Hypothalamus (tissue), 51 donors: ENCODE results near the gene TPSAB1.

Experiments
- DNase-seq, 51 donors: peaks; one replicate each; lab custom pipeline; 2025; lab: John Stamatoyannopoulos, UW

The TPSAB1 gene

GRCh38 chr16:1279945-1280589 lies 39.6 kb downstream of the TPSAB1 start:
- DNase-seq: no peak

DNA sequence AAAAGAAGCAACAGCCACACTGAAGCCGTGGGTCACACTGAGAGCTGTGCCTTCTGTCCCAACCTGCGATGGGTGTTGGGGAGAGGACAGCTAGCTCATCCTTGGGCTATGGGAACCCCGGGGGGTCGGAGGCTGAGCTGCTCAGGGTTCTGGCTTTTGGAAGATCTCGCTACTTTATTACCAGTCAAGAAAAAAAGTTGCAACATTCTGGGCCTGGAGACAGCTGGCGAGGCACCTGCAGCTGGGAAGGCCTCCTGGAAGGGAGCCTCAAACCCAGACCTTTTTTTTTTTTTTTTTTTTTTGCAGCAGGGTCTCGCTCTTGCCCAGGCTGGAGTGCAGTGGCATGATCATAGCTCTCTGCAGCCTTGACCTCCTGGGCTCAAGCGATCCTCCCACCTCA lies 40.3 kb downstream of the TPSAB1 start:
- DNase-seq: no peak

GRCh38 chr16:1281517-1281916 lies 41.0 kb downstream of the TPSAB1 start:
- no peak for DNase-seq

DNA sequence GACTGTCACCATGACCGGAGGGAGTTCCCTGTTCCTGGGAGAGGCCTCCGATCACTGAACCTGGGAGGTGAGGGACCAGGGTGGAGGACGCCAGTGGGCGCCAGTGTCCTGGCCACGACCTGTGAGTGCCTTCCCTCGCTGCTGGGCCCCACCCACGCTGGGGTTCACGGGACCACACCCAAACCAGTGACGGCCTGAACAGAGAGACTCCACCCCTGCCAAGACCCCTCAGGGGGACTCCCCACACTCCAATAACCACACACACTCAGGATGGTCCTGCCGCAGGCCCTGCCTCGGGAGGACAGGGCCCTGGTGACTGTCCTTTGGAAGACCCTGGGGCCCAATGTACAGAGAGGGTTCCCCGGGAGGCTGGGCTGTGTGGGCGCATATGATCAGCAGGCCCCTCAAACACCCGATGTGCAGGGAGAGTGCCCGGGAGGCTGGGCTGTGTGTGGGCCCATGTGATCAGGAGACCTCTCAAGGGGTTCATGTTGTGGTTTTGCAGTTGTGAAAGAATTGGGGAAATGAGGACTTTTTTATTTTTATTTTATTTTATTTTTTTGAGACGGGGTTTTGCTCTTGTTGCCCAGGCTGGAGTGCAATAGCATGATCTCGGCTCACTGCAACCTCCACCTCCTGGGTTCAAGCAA lies 41.9 kb downstream of the TPSAB1 start:
- DNase-seq: no peak

GRCh38 chr16:1283296-1283695 lies 42.8 kb downstream of the TPSAB1 start:
- DNase-seq: no peak

- DNase-seq: no peak
Observed at GRCh38 chr16:1283996-1284616, 43.6 kb downstream of the TPSAB1 start.

DNA sequence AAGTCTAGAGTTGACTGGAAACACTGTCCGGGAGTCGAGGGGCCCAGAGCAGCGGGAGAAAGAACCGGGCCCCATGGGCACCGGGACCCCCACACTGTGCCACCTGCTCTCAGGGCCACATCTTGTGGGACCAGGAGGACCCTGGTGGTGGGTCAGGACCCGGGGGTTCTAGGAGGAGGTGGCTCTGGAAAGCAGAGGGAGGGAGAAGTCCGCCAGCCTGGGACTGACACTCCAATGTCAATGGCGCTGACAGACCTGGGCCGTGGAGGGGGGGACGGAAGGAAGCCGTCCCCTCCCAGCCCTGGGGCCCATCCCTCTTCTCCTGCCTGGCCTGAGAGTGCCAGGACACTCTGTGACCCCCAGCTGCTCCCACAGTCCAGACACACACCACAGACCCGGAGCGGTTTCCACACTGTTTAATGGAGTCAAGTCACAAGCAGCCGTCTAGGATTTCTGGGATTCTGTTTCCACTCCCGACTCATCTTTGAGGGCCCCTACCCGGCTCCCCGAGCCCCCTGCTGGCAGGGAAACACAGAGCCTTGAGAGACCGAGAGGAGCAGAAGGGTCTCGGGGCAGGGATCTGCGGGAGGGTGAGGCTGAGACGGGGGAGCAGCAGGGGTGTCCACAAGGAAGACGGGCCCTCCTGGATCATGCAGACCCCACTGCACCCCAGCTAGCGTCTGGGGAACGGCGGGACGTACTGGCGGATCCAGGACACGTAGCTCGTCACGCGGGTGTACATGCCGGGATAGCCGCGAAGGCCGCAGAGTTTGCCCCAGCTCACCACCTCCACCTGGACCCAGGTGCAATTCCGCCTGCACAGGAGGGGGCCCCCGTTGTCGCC lies 45.4 kb downstream of the TPSAB1 start:
- no peak for DNase-seq

GRCh38 chr16:1286513-1287094 lies 46.1 kb downstream of the TPSAB1 start:
- no peak for DNase-seq

DNA sequence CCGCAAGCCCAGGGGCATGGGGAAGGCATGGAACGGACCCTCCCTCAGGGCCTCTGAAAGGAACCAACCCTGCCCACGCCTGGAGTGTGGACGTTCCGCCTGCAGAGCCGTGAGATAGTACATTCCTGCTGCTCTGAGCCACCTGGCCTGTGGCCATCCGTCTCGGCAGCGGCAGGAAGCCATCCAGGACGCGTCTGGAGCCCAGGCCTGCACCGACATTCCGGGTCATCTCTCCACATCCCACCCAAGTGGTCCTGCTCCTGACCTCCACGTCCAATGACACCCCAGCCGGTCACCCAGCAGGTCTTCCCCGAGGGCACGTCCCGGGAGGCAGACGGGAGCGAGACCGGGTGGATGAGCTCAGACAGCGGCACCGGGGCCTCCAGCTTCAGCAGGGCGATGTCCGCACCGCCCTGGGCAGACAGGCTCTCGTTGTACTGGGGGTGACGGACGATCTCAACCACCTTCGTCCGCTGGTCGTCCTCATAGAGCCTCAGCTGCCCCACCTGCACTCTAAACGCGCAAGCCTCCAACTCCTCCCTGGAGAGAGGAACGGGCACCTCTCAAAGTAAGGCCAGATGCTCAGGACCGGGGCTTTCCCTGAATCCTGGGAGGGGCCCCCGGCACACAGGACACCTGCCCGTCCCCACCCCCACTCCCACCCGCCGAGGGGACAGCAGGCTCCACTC lies 47.6 kb downstream of the TPSAB1 start:
- DNase-seq: no peak

GRCh38 chr16:1288813-1289476 lies 48.4 kb downstream of the TPSAB1 start:
- DNase-seq: no peak

DNA sequence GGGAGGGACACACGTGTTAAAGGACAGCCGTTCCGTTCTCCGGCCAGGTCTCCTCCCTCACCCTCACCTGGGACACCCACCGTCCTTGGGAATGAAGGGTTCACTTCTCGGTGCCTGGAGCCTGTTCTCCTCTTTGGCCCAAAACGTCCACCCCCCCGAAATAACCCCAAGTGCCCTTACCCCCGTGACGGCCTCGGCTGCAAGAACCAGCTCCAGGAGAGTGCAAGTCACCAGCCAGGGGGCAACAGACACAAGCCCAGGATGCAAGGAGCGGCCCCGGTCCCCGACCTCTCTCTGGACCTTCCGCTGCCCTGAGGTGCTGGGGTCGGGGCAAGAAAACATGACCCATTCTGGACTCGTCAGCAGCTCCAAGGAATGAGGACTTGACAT lies 49.0 kb downstream of the TPSAB1 start:
- no peak for DNase-seq

- no peak for DNase-seq
Observed at GRCh38 chr16:1290063-1290501, 49.6 kb downstream of the TPSAB1 start.

GRCh38 chr16:1290860-1291575 lies 50.5 kb downstream of the TPSAB1 start:
- no peak for DNase-seq

DNA sequence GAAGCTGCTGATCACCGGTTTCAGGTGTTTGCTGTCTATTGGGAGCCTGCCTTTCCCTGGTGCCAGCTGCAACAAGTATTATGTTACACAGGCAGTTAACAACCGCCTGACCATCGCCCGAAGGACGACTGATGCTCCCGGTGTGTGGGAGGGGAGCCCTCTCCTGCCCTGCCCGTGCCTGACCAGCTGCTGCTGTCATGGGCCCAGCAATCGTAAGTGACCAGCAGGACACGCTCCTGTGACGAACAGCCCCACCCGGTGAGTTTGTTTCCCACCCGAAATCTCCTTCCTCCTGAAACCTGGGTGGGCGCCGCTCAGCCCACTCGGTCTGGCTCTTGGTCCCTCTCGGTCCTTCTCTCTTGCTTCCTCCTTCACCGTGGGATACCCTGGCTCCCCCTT lies 51.1 kb downstream of the TPSAB1 start:
- no peak for DNase-seq
